Airway epithelial cell (primary cell): ENCODE data around the gene ZCCHC18. TPM values are rescaled to one million over a fixed set of nuclear protein-coding genes. Genes with fewer than 3 reads are reported as not detected.

Experiments
- total RNA-seq: library from RNA; depleted of rRNA; stranded (reverse); fragments of >200 nt; gene quantifications from 2 replicates; pipeline ENCODE4 v1.2.3, GENCODE V29; 2015

Gene ZCCHC18
- total RNA-seq, result not detected in 2 replicates

GRCh38 chrX:104112326-104112951 is at the start of gene ZCCHC18:
TSS of gene ZCCHC18 (plus strand) at chrX:104112523. CDS start at chrX:104114112, 1,589 bp downstream.

DNA sequence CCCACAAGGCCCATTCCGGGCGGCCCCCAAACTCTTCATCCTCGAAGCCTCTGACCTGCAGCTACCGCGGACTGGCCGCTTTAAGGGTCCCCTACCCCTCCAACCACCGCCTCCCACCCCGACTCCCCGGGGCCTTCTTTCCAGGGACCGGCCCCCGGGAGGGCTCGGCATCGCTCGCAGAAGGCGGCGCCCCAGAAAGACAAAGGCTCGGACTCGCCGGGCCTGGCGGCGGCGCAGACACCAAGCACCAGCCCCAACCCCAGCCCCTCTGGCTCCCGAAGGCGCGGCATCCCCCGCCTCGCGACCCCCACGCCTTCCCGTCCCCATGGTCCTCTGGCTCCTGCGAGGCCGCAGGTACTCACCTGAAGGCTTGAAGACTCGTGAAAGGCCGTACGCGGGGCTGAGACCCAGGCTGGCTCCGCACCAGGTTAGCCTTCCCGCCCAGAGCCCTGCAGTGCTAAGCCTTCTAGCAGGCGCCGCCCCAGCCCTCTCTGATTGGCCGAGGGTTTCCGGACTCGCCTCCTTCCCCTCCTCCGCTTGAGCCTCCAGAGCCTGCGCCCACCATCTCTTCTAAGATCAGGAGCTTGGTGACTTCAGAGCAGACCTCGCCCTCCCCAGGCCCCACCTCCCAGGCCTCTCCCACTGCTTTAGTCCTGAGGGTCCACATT is 36.4 kb upstream of the ZCCHC18 start, which contains the start of gene TMSB15C:
TMSB15C (minus strand) TSS at position 459 of the 668 bp plus-strand sequence.

GRCh38 chrX:104156630-104157529 is 44.6 kb downstream of the ZCCHC18 start, which contains the start of gene SLC25A53:
TSS of gene SLC25A53 (minus strand) at chrX:104157009. CDS start at chrX:104105257, 51,752 bp downstream.

Other genes starting within 250 kb of the ZCCHC18 start
- 6.6 and 13.5 TPM in 2 replicates for gene TMSB15B, start 149.9 kb upstream of the ZCCHC18 start, total RNA-seq
- not detected in 2 replicates for gene H2BW1, start 98.8 kb upstream of the ZCCHC18 start, total RNA-seq
- gene H2BW2, start 72.6 kb upstream of the ZCCHC18 start, total RNA-seq, result not detected in 2 replicates
- 0.42 and 1.1 TPM in 2 replicates for gene TMSB15C, start 36.3 kb upstream of the ZCCHC18 start, total RNA-seq
- 1.1 and 2.4 TPM in 2 replicates for gene SLC25A53, start 44.5 kb downstream of the ZCCHC18 start, total RNA-seq
- 14.5 and 18.4 TPM in 2 replicates for gene FAM199X, start 53.9 kb downstream of the ZCCHC18 start, total RNA-seq
- 0.33 TPM in 1 of 2 replicates, not detected in the other for gene ESX1, start 142.4 kb downstream of the ZCCHC18 start, total RNA-seq